ENCODE results near the gene NCR3LG1.

Gene NCR3LG1

GRCh38 chr11:17394743-17395390, 43.3 kb downstream of the NCR3LG1 start:
- DNase-seq: no peak

- no peak for DNase-seq
These were observed 44.0 kb downstream of the NCR3LG1 start for GRCh38 chr11:17395554-17395961.

- DNase-seq: no peak
These were observed 44.4 kb downstream of the NCR3LG1 start for GRCh38 chr11:17395978-17396377.

GRCh38 chr11:17396598-17397310, 45.2 kb downstream of the NCR3LG1 start:
- DNase-seq: no peak

GRCh38 chr11:17397311-17398002, 45.9 kb downstream of the NCR3LG1 start:
- DNase-seq: no peak

GRCh38 chr11:17399236-17399635, 47.6 kb downstream of the NCR3LG1 start:
- DNase-seq: no peak

- DNase-seq: no peak
These were observed 48.6 kb downstream of the NCR3LG1 start for GRCh38 chr11:17400048-17400775.

- no peak for DNase-seq
These were observed 49.7 kb downstream of the NCR3LG1 start for GRCh38 chr11:17401316-17401715.

- DNase-seq: no peak
These were observed 50.2 kb downstream of the NCR3LG1 start for GRCh38 chr11:17401841-17402240.

- DNase-seq: no peak
These were observed 50.9 kb downstream of the NCR3LG1 start for GRCh38 chr11:17402486-17402885.

GRCh38 chr11:17403980-17404759, 52.6 kb downstream of the NCR3LG1 start:
- no peak for DNase-seq

- DNase-seq: no peak
These were observed 53.8 kb downstream of the NCR3LG1 start for GRCh38 chr11:17405232-17406005.

GRCh38 chr11:17406082-17406817, 54.6 kb downstream of the NCR3LG1 start:
- no peak for DNase-seq

- DNase-seq: no peak
These were observed 55.2 kb downstream of the NCR3LG1 start for GRCh38 chr11:17406818-17407149.

GRCh38 chr11:17407575-17407974, 56.0 kb downstream of the NCR3LG1 start:
- DNase-seq: no peak

- no peak for DNase-seq
These were observed 56.4 kb downstream of the NCR3LG1 start for GRCh38 chr11:17408026-17408425.

GRCh38 chr11:17408641-17409040, 57.0 kb downstream of the NCR3LG1 start:
- no peak for DNase-seq

GRCh38 chr11:17410606-17411379, 59.2 kb downstream of the NCR3LG1 start:
- no peak for DNase-seq

- no peak for DNase-seq
These were observed 59.8 kb downstream of the NCR3LG1 start for GRCh38 chr11:17411418-17411817.

Data from fibroblast of skin of abdomen (primary cell).